EH (cell line): Measurements from ENCODE around the gene ESRP2.

ENCODE experiments used
- DNase-seq: peaks from one replicate; pipeline ENCODE4 v3.0.0-alpha.2; 2015; ENCODE audit warnings: low read depth

The ESRP2 gene

GRCh38 chr16:68263559-68264127 lies 27.7 kb upstream of the ESRP2 start:
- no peak for DNase-seq

DNA sequence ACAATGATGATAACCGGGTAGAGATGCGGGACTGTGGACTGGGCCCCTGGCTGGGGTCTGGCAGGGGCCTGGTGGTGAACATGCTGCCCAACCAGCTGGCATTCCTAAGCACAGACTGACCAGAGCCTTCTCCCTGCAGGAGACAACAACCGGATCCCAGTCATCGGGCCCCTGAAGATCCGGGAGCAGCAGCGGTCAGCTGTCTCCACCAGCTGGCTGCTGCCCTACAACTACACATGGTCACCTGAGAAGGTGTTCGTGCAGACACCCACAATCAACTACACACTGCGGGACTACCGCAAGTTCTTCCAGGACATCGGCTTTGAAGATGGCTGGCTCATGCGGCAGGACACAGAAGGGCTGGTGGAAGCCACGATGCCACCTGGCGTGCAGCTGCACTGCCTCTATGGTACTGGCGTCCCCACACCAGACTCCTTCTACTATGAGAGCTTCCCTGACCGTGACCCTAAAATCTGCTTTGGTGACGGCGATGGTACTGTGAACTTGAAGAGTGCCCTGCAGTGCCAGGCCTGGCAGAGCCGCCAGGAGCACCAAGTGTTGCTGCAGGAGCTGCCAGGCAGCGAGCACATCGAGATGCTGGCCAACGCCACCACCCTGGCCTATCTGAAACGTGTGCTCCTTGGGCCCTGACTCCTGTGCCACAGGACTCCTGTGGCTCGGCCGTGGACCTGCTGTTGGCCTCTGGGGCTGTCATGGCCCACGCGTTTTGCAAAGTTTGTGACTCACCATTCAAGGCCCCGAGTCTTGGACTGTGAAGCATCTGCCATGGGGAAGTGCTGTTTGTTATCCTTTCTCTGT lies 23.3 kb upstream of the ESRP2 start:
- DNase-seq: no peak

DNA sequence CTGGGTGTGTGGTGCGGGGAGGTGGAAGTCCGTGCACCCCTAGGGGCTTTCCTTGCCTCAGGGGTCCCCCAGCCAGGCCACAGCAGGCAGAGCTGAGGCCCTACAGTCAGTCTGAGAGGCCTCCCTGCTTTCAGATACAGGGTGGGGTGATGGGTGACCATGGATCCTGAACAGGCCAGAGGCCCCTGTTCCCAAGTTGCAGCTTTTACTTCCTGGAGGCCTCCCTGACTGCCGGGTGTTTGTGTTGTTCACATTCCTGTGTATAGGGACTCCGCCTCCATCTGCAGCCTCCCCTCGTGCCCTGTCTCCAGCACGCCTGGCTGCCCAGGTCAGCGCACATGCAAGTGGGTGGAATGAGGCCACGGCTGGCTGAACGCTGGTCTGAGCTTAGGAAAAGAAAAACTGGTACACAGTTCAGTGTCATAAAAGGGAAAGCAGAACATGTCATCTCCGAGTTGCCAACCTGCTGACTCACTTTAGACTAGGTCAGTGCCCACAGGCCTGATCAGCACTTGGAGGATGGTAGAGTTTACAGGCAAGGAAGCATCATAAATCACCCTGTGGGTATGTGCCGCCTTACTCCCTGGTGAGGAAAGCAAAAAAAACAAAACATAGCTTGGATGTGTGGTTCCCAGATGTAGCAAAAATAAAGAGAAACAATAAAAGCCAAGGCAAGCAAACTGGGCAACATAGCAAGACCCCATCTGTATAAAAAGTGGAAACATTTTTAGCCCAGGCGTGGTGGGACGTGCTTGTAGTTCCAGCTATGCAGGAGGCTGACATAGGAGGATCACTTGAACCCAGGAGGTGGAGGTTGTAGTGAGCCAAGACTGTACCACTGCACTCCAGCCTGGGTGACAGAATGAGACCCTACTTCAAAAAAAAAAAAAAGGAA lies 22.2 kb upstream of the ESRP2 start:
- peak; percentile 84 for DNase-seq

GRCh38 chr16:68257251-68257905 lies 21.5 kb upstream of the ESRP2 start:
- DNase-seq: peak; percentile 31

DNA sequence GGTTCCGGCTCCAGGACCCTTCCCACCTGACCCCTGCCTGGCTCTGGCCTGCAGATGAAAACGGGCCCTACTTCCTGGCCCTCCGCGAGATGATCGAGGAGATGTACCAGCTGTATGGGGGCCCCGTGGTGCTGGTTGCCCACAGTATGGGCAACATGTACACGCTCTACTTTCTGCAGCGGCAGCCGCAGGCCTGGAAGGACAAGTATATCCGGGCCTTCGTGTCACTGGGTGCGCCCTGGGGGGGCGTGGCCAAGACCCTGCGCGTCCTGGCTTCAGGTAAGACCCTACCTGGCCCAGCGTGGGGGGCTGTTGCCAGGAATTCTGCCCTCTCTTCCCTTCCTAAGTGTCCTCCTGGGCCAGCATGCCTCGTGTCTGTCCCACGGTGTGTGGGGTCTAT lies 19.8 kb upstream of the ESRP2 start:
- no peak for DNase-seq

- no peak for DNase-seq
These were observed 17.8 kb upstream of the ESRP2 start for GRCh38 chr16:68253721-68254120.

DNA sequence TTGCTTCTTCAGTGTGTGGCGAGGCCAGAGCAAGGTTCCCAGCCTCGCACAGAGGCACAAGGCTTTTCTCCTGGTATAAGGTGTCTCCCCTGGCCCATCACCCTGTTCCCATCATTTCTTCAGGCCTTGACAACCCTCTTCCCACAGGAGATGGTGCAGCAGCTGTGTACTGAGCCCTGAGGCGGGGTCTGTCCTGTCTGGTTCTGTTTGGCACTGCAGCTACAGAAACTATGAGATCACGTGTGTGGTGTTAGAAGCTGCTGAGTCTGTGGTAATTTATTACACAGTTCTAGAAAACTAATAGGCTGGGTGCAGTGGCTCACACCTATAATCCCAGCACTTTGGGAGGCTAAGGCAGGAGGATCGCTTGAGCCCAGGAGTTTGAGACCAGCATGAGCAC lies 16.5 kb upstream of the ESRP2 start:
- DNase-seq: no peak

DNA sequence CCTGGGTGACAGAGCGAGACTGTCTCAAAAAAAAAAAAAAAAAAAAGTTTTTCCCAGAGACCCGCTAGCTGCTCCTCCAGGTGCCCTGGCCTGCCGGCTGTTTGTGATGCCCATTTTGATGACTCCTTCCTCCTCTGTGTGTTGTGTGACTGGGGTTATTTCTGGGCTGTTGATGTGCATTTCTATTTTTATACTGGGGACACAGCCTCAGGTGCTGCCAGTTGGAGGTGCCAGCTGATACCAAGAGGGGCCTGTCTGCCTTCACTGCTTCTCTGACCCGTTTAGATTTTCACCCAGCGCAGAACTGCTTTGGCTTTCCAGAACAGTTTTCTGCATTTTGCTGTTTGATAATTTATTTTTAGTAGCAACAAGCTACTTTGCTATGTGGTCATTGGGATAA lies 15.9 kb upstream of the ESRP2 start:
- DNase-seq: no peak

GRCh38 chr16:68250951-68251350 lies 15.0 kb upstream of the ESRP2 start:
- no peak for DNase-seq

- DNase-seq: no peak
These were observed 13.4 kb upstream of the ESRP2 start for GRCh38 chr16:68249371-68249770.

DNA sequence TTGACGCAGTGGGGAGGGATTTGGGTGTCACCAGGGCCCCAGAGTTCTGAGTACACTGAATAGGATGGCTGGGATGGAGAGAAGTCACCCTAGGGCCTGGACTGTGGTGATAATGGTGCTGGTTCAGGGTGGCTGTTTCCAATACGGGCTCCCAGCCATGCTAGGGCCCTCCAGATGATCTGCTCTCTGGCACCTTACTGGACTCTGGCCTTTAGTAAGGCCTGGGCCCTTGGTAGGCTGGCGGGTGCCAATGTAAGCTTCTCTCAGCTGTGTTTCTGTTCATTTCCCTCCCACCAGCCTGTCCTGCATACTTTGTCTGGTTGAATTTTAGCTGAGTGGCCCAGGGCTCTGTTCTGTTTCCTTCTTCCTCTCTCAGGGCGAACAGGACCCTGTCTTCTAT lies 12.0 kb upstream of the ESRP2 start:
- DNase-seq: no peak

- DNase-seq: no peak
These were observed 11.5 kb upstream of the ESRP2 start for GRCh38 chr16:68247400-68247799.

GRCh38 chr16:68246666-68247065 lies 10.7 kb upstream of the ESRP2 start:
- DNase-seq: peak; percentile 22

GRCh38 chr16:68246121-68246520 lies 10.2 kb upstream of the ESRP2 start:
- DNase-seq: no peak

DNA sequence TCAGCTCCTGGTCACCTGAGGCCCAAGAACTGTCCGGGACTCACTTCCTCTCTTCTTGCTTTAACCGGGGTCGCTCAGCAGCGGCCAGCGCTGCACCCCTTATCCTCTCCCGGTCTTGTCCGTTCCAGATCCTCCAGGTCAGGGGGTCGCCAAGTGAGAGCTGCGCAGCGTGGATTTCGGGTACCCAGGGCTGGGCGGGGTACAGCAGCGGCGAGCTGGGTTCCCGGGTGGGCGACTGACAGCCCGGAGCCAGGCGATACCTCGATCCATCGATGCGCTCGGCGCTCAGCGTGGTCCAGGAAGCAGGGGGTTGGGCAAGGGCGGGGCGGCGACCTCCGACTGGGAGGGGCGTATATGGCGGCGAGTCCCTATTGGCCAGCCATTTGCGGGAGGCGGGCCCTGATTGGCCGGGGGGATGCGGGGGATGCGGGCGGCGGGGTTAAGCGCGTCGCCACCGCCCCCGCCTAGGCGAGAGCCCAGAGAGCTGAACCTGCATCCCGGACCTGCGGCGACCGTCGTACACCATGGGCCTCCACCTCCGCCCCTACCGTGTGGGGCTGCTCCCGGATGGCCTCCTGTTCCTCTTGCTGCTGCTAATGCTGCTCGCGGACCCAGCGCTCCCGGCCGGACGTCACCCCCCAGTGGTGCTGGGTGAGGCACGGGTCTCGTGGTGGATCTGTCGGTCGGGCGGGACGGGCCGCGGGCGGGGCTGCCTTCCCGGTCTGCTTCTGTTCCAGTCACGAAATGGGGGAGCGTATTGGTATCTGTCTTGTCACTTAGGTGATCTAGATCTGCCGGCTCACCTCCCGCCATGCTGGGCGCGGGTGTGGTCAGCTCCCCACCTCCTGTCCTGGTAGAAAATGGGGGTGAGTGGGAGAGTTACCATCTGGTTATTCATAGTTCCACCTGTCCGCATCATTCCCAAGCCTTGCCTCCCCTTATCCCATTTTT lies 9.3 kb upstream of the ESRP2 start, which contains the start of gene PLA2G15:
TSS of gene PLA2G15 (plus strand) at position 471 of the 951 bp plus-strand sequence. CDS start at position 525, 54 bp downstream.
- peak; percentile 91 for DNase-seq

GRCh38 chr16:68244481-68244902 lies 8.6 kb upstream of the ESRP2 start:
- DNase-seq: no peak

DNA sequence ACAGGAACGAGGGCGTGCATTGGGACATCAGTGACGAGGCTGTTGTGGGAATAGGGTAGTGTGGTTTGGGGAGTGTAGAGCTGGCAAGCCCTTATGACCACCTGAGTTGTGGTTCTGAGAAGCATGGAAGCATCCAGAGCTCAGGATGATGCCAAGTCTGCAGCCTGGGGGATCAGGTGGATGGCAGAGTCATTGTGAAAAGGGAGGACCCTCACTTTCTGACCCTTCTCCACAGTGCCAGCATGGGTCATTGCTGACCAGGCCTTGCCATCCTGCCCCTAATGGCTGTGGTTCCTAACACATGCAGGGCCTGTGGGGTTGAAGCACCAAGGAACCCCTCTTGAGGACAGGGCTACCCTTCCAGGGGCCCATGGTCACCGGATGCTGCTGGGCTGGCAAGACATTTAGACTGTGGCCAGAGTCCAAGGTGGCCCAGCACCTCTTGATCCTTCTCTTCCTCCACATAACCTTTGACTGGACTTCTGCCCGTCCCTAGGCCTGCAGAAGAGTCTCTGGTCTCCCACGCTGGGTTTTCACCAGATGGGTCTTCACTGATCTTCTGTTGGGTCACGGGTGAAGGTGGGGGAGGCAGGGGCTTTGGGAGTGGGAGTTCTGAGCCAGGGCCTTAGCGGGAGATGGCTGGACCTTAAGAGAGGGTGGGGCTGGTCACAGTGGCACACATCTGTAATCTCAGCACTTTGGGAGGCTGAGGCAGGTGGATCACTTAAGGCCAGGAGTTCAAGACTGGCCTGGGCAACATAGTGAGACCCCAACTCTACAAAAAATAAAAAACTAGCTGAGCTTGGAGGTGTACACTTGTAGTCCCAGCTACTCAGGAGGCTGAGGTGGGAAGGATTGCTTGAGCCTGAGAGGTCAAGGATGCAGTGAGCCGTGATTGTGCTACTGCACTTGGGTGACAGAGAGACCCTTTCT lies 7.3 kb upstream of the ESRP2 start:
- no peak for DNase-seq

DNA sequence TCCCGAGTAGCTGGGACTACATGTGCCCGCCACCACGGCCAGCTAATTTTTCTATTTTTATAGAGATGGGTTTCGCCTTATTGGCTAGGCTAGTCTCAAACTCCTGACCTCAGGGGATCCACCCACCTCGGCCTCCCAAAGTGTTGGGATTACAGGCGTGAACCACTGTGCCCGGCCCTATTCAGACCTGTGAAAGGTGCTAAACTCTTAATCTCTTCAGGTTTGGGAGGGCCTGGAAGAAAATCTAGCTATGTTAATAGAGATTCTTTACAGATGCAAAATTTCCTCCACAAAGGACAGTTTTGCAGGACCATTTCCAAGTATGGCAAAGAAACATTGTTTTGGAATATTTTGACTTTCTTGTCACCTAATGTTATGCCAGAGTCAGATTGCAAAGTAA lies 6.2 kb upstream of the ESRP2 start:
- no peak for DNase-seq

- no peak for DNase-seq
These were observed 2.1 kb upstream of the ESRP2 start for GRCh38 chr16:68238029-68238345.
